Esophagus (tissue), 2 donors: ENCODE data around the gene TBC1D19. TPM values are rescaled to one million over a fixed set of nuclear protein-coding genes. Genes with fewer than 3 reads are reported as not detected.
"Not testable (repeated sequence)": the region's sequence is repeated elsewhere in the genome, so short reads cannot be mapped to it uniquely, and the experiment has no call there.

Source experiments
- H3K27ac ChIP-seq, 2 donors: one replicate each; pipeline ENCODE4 v1.5.1; 2013; ENCODE audit warnings: low read depth in 2 of 2, mild to moderate bottlenecking in 2 of 2, inconsistent platforms in 1 of 2, low read length in 1 of 2, moderate library complexity in 1 of 2
- H3K27me3 ChIP-seq, 2 donors: one replicate each; pipeline ENCODE4 v1.6.1; 2013; ENCODE audit warnings: low read length in 2 of 2, control low read depth in 1 of 2, mild to moderate bottlenecking in 1 of 2; ENCODE audit not compliant: insufficient read depth in 2 of 2, control insufficient read depth in 1 of 2
- H3K36me3 ChIP-seq, 2 donors: one replicate each; pipeline ENCODE4 v1.6.1; 2013; ENCODE audit warnings: low read length in 1 of 2; ENCODE audit not compliant: control insufficient read depth in 2 of 2, insufficient read depth in 2 of 2
- H3K4me1 ChIP-seq, 2 donors: one replicate each; pipeline ENCODE4 v1.6.1; 2013; ENCODE audit warnings: low read length in 1 of 2; ENCODE audit not compliant: control insufficient read depth in 2 of 2, insufficient read depth in 2 of 2
- H3K4me3 ChIP-seq, 2 donors: one replicate each; pipeline ENCODE4 v1.5.1; 2013; ENCODE audit warnings: low read length in 2 of 2, mild to moderate bottlenecking in 2 of 2, low read depth in 1 of 2, moderate library complexity in 1 of 2
- H3K9me3 ChIP-seq, 2 donors: one replicate each; pipeline ENCODE4 v1.6.1; 2013; ENCODE audit warnings: mild to moderate bottlenecking in 2 of 2, low read depth in 1 of 2, low read length in 1 of 2, moderate library complexity in 1 of 2; ENCODE audit not compliant: control insufficient read depth in 2 of 2, insufficient read depth in 1 of 2
- WGBS, 2 donors: extraction: QIAGEN DNeasy Blood & Tissue Kit; methylation state at CpG; one replicate each; pipeline ENCODE4 v1.1.7; 2013; 5-methylcytosine and 5-hydroxymethylcytosine counted together
- polyA plus RNA-seq, 2 donors: library from polyadenylated mRNA; stranded (reverse); fragments of 200-250 nt; gene quantifications; one replicate each; pipeline ENCODE4 v1.2.3, GENCODE V29; 2013
- donor health status: healthy with polysubstance abuse.
- donor health status: Bipolar disorder and iron deficiency.

TBC1D19 gene
- polyA plus RNA-seq, 2 donors, result 0.77 to 1.5 TPM

DNA sequence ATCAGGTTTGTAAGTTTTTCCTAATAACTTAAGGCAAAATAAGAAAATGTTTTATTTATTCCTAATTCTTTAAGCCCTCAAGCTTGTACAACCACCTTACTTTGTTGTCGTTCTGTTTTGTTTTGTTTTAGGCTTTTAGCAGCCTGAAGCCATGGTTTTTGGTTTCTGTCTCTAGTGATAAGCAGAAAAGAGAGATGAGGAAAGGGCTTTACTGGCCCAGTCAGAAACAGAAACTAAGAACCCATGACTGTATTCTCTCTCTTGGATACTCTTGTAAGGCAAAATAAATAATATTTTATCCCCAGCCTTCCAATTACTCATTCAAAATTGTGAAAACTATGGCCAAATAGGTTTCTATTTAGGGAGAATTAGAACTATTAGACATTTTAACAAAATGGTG, 29.4 kb downstream of the TBC1D19 start:
- WGBS, 2 donors, result 77 to 89% methylated on average over 1 of the region's 1 CpG

DNA sequence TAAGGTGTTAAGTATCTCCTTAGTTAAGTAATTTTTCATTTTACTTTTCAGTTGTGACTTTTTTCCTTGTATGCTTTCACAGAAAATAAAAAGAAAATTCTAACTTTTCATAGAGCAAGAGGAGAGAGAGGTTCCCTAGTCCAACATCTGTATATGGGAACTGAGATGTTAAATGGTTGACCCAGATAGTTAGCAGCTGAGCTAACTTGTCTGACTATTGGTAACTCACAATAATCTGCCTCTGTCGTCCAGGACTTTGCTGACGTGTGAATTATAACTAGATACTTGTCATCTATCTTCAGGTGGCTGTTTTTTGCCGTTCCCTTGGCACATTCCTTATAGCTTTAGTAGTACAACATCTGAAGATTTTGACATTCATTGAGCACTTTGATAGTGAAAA, 29.9 kb downstream of the TBC1D19 start:
- no peak overlapping the region for H3K27ac ChIP-seq
- 88 to 91% methylated on average over 3 of the region's 3 CpGs for WGBS, 2 donors
- no peaks in the 10 kb centered on the region for H3K27me3 ChIP-seq
- no peak overlapping the region for H3K4me3 ChIP-seq
- H3K9me3 ChIP-seq, result no peaks in the 10 kb centered on the region
- no peaks in the 10 kb centered on the region for H3K36me3 ChIP-seq
- no peaks in the 10 kb centered on the region for H3K4me1 ChIP-seq

More for the DNA sequence above, 29.4 kb downstream of the TBC1D19 start:
- Histone ChIP-seq H3K27me3 (no peaks in the 10 kb centered on the region), H3K9me3 (no peaks in the 10 kb centered on the region), H3K4me3 (no peak overlapping the region), H3K36me3 (no peaks in the 10 kb centered on the region), H3K27ac (no peak overlapping the region), H3K4me1 (no peaks in the 10 kb centered on the region)

DNA sequence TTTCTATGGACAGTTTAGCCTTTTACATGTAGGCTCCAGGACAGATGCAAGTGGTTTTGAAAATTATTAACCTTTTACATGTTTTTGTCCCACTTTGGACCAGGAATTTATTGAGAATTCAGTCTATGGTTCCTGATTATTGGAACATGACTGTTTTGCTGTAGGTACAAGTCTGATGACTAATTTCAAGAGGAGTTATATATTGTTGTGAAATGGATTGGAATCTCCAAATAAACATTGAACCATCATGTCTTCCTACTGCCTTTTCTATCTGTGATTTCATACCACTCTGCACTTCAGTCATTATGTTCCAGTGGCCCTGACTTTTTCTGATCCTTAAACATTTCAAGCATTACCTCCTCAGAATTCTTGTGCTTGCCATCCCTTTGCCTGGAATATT, 35.9 kb downstream of the TBC1D19 start:
- Histone ChIP-seq H3K27me3 (no peaks in the 10 kb centered on the region), H3K9me3 (no peaks in the 10 kb centered on the region), H3K36me3 (no peaks in the 10 kb centered on the region), H3K4me1 (no peaks in the 10 kb centered on the region), H3K4me3 (no peak overlapping the region), H3K27ac (no peak overlapping the region)

DNA sequence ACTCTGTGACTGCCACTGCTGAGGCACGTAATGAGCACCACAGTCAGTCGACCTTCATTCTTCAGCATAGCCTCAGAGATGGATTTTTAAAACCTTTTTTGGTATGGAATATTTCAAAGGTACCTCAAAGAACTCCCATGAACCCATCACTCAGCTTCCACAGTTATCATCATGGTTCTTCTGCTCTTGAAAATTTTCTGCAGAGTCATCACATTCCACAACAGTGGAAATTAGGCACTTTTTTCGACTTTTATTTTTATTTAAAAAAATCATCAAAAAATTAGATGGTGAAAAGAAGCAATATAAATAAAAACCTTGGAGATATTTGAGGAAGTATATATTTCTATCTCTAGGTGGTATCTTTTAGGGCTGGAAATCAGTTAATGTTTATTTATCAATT, 37.5 kb downstream of the TBC1D19 start:
- Histone ChIP-seq H3K9me3 (no peaks in the 10 kb centered on the region), H3K27ac (no peak overlapping the region), H3K27me3 (no peaks in the 10 kb centered on the region), H3K36me3 (no peaks in the 10 kb centered on the region), H3K4me1 (no peaks in the 10 kb centered on the region), H3K4me3 (no peak overlapping the region)
- WGBS, 2 donors, result 80 to 96% methylated on average over 3 of the region's 3 CpGs

DNA sequence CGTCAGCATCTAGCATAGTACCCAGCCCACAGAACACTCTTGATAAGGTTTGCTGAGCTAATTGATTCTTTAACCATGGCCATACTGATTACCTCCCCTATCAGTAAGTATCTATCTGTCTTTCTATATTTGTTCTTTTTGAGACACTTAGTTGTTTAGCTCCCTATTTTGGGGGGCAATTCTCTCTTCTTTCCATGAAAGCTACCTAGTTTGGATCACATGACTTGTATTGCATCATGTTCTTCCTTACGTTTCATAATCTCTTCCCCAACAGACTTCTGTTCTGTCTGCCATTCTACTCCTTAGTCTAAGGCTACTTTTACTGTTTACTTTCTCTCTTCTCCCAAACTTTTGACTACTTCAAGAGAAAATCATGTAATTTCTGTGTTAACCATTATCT, 39.0 kb downstream of the TBC1D19 start:
- WGBS, 2 donors, result 79% methylated on average over 2 of the region's 2 CpGs
- Histone ChIP-seq H3K4me1 (no peaks in the 10 kb centered on the region), H3K27me3 (no peaks in the 10 kb centered on the region), H3K4me3 (no peak overlapping the region), H3K27ac (no peak overlapping the region), H3K36me3 (no peaks in the 10 kb centered on the region), H3K9me3 (no peaks in the 10 kb centered on the region)

DNA sequence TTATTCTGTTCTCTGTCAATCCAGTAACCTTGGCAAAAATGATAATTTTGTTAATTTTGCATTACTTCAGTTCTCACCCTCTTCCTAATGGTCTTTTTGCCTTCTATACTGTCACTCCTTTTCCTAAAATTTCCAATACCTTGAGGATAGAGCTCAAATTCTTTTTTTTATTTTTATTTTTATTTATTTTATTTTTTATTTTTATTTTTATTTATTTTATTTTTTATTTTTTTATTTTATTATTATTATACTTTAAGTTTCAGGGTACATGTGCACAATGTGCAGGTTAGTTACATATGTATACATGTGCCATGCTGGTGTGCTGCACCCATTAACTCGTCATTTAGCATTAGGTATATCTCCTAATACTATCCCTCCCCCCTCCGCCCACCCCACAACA, 42.8 kb downstream of the TBC1D19 start:
- not testable (repeated sequence) for H3K4me1 ChIP-seq, H3K27ac ChIP-seq, H3K4me3 ChIP-seq, H3K36me3 ChIP-seq, H3K27me3 ChIP-seq, H3K9me3 ChIP-seq
- WGBS, 2 donors, result 80 to 96% methylated on average over 2 of the region's 2 CpGs

DNA sequence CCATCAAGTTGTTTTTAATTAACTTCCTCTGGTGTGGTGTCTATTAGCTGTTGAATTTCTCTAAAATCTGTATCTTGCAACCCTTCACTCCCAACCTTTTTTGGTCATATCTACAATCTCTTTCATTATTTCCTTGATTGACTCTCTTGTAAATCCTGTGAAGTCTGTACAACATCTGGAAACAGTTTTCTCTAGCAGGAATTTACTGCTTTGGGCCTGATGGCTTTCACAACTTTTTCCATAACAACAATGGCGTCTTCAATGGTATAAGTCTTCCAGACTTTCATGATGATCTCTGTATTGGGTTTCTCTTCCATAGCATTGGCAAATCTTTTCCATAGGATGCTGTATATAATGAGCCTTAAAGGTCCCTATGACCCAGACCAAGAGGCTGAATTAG, 49.0 kb downstream of the TBC1D19 start:
- WGBS, 2 donors, result 93 to 100% methylated on average over 1 of the region's 1 CpG
- no peaks in the 10 kb centered on the region for H3K9me3 ChIP-seq
- H3K4me3 ChIP-seq, result no peak overlapping the region
- no peaks in the 10 kb centered on the region for H3K36me3 ChIP-seq
- H3K27ac ChIP-seq, result no peak overlapping the region
- no peaks in the 10 kb centered on the region for H3K27me3 ChIP-seq
- H3K4me1 ChIP-seq, result no peaks in the 10 kb centered on the region

DNA sequence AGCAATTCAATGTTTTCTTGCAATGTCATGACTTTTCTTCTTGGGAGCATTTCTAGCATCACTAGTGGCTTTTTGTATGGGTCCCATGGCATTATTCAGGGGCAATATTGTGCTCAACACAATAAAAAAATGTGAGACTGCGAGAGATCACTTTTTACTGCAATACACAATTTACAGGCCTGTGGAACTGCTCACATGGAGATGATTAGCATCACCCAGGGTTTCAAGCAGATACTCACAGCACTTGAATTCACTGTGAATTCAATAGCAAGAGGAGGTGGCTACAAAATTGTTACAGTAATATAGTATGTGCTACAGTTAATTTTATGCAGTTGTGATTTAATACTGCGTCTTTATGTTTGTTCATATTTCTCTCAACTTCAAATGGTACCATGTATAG, 50.4 kb downstream of the TBC1D19 start:
- no peaks in the 10 kb centered on the region for H3K36me3 ChIP-seq
- 97 to 99% methylated on average over 2 of the region's 2 CpGs for WGBS, 2 donors
- no peaks in the 10 kb centered on the region for H3K4me1 ChIP-seq
- H3K4me3 ChIP-seq, result no peak overlapping the region
- H3K27ac ChIP-seq, result no peak overlapping the region
- H3K9me3 ChIP-seq, result no peaks in the 10 kb centered on the region
- no peaks in the 10 kb centered on the region for H3K27me3 ChIP-seq

DNA sequence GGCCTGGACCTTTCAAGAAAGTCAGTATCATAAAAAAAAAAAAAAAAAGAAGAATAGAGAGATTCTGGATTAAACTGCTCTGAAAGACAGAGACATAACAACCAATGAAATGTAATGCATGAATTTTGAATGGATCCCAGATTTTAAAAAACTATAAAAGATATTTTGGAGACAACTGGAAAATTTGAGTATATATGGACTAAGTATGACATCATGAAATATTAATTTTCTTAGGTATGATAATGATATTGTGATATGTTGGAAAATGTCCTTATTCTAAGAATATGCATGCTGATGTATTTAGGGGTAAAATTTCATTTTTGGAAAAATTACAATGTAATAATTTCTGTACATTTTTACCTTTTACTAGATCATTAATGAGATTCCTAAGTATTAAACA, 52.6 kb downstream of the TBC1D19 start:
- Histone ChIP-seq H3K4me1 (no peaks in the 10 kb centered on the region), H3K9me3 (no peaks in the 10 kb centered on the region), H3K27me3 (no peaks in the 10 kb centered on the region), H3K4me3 (no peak overlapping the region), H3K36me3 (no peaks in the 10 kb centered on the region), H3K27ac (no peak overlapping the region)

DNA sequence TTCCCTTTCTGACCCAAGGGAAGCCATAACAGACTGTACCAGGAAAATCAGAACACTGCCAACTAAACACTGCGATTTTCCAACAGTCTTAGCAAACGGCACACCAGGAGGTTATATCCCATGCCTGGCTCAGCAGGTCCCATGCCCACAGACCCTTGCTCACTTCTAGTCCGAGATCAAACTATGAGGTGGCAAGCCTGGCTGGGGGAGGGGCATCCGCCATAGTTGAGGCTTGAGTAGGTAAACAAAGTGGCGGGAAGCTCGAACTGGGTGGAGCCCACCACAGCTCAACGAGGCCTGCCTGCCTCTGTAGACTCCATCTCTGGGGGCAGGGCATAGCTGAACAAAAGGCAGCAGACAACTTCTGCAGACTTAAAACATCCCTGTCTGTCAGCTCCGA, 56.8 kb downstream of the TBC1D19 start:
- H3K36me3 ChIP-seq, H3K27me3 ChIP-seq, H3K4me3 ChIP-seq, H3K9me3 ChIP-seq, H3K27ac ChIP-seq, H3K4me1 ChIP-seq: not testable (repeated sequence)
- WGBS, 2 donors, result 96 to 98% methylated on average over 8 of the region's 8 CpGs
